GM23338 (cell line): ENCODE data around the gene DPM1. TPM values are rescaled to one million over a fixed set of nuclear protein-coding genes. Genes with fewer than 3 reads are reported as not detected.

Source experiments
- ATAC-seq: fragments of 200-7000 bp; cut with Tn5 transposase; 3 replicates; pipeline ENCODE4 v1.9.1; 2020
- DNase-seq: peaks from one replicate; pipeline ENCODE4 v3.0.0-alpha.2; 2015; ENCODE audit warnings: low spot score
- H2AFZ ChIP-seq: fragments of 200-600 bp; sonication (generic); 2 replicates; pipeline ENCODE4 v1.8.0; 2016; ENCODE audit warnings: antibody characterized with exemption, mild to moderate bottlenecking, moderate library complexity
- H3F3A ChIP-seq: fragments of 200-600 bp; sonication (generic); replicated peaks from 2 replicates; pipeline ENCODE4 v1.8.0; 2017; ENCODE audit warnings: antibody characterized with exemption, mixed run types, low read depth
- H3K27ac ChIP-seq: fragments of 200-600 bp; sonication (generic); 2 replicates; pipeline ENCODE4 v1.6.1; 2016; ENCODE audit warnings: low read depth
- H3K27me3 ChIP-seq: fragments of 200-600 bp; sonication (generic); 2 replicates; pipeline ENCODE4 v1.8.0; 2016; ENCODE audit warnings: mild to moderate bottlenecking, mixed run types, moderate library complexity; ENCODE audit not compliant: insufficient read depth
- H3K36me3 ChIP-seq: fragments of 200-600 bp; sonication (generic); 2 replicates; pipeline ENCODE4 v1.8.0; 2016; ENCODE audit warnings: mild to moderate bottlenecking; ENCODE audit not compliant: insufficient read depth
- H3K4me1 ChIP-seq: fragments of 200-600 bp; sonication (generic); 2 replicates; pipeline ENCODE4 v1.8.0; 2016; ENCODE audit warnings: mild to moderate bottlenecking, moderate library complexity; ENCODE audit not compliant: insufficient read depth
- H3K4me2 ChIP-seq: fragments of 200-600 bp; sonication (generic); 2 replicates; pipeline ENCODE4 v1.7.1; 2017; ENCODE audit warnings: mixed run types
- H3K4me3 ChIP-seq: fragments of 200-600 bp; sonication (generic); 2 replicates; pipeline ENCODE4 v1.6.1; 2016; ENCODE audit warnings: mixed run types
- H3K79me2 ChIP-seq: fragments of 200-600 bp; sonication (generic); replicated peaks from 2 replicates; pipeline ENCODE4 v1.8.0; 2017; ENCODE audit warnings: mild to moderate bottlenecking; ENCODE audit not compliant: insufficient read depth
- H3K9me2 ChIP-seq: fragments of 200-600 bp; sonication (generic); 2 replicates; pipeline ENCODE4 v1.8.0; 2017; ENCODE audit not compliant: insufficient read depth
- H4K20me1 ChIP-seq: fragments of 200-600 bp; sonication (generic); replicated peaks from 2 replicates; pipeline ENCODE4 v1.8.0; 2017; ENCODE audit warnings: mild to moderate bottlenecking; ENCODE audit not compliant: insufficient read depth
- H3K27ac Mint-ChIP-seq: 2 replicates; pipeline ENCODE4 v1.8.0; 2020; ENCODE audit warnings: inconsistent platforms, mild to moderate bottlenecking, moderate library complexity, mixed read lengths
- H3K27me3 Mint-ChIP-seq: 3 replicates; pipeline ENCODE4 v1.8.0; 2022; ENCODE audit warnings: low read depth, mild to moderate bottlenecking, moderate library complexity, mixed read lengths, inconsistent platforms; ENCODE audit not compliant: insufficient read depth, poor library complexity
- H3K36me3 Mint-ChIP-seq: 3 replicates; pipeline ENCODE4 v1.8.0; 2021; ENCODE audit warnings: low read depth, mild to moderate bottlenecking, inconsistent platforms, moderate library complexity, mixed read lengths
- H3K4me1 Mint-ChIP-seq: 3 replicates; pipeline ENCODE4 v1.8.0; 2020; ENCODE audit warnings: mild to moderate bottlenecking, inconsistent platforms, mixed read lengths
- H3K4me3 Mint-ChIP-seq: 3 replicates; pipeline ENCODE4 v1.8.0; 2021; ENCODE audit warnings: moderate library complexity, mild to moderate bottlenecking, inconsistent platforms, mixed read lengths
- H3K9me3 Mint-ChIP-seq: 3 replicates; pipeline ENCODE4 v1.8.0; 2020; ENCODE audit warnings: moderate library complexity, mild to moderate bottlenecking, inconsistent platforms, mixed read lengths
- CTCF ChIP-seq, 2 experiments: fragments of 200-600 bp in 1 of 2; sonication (generic) in 1 of 2; conservative IDR thresholded peaks; 2 replicates each; pipeline versions ENCODE4 v1.5.1 to v1.6.1; 2016 to 2017; ENCODE audit warnings: antibody characterized with exemption in 2 of 2, low read depth in 2 of 2, mild to moderate bottlenecking in 2 of 2, moderate library complexity in 1 of 2
- EZH2phosphoT487 ChIP-seq: fragments of 200-600 bp; sonication (generic); IDR thresholded peaks from one replicate; pipeline ENCODE4 v1.8.1; 2018; ENCODE audit warnings: antibody characterized with exemption; ENCODE audit not compliant: unreplicated experiment
- JUNB ChIP-seq: IDR thresholded peaks from one replicate; pipeline ENCODE4 v1.6.1; 2016; ENCODE audit warnings: antibody characterized with exemption; ENCODE audit not compliant: unreplicated experiment
- NANOG ChIP-seq: IDR thresholded peaks from 2 replicates; pipeline ENCODE4 v1.6.1; 2016; ENCODE audit warnings: antibody characterized with exemption, borderline replicate concordance
- POLR2AphosphoS5 ChIP-seq: IDR thresholded peaks from 2 replicates; pipeline ENCODE4 v1.6.1; 2016; ENCODE audit warnings: antibody characterized with exemption, low read depth
- REST ChIP-seq: IDR thresholded peaks from one replicate; pipeline ENCODE4 v1.6.1; 2018; ENCODE audit warnings: antibody characterized with exemption; ENCODE audit not compliant: unreplicated experiment
- STAT1 ChIP-seq: IDR thresholded peaks from one replicate; pipeline ENCODE4 v1.6.1; 2016; ENCODE audit warnings: antibody characterized with exemption; ENCODE audit not compliant: unreplicated experiment
- ZNF114 ChIP-seq: fragments of 250-450 bp; sonication (Bioruptor Pico); IDR thresholded peaks from 2 replicates; pipeline ENCODE4 v1.5.0; 2020; ENCODE audit warnings: mild to moderate bottlenecking, moderate library complexity
- polyA plus RNA-seq: library from polyadenylated mRNA; unstranded; fragments of >200 nt; fragmentation: Nextera tagmentation; extraction: Ambion mirVana; gene quantifications from 2 replicates; pipeline ENCODE4 v1.2.1, GENCODE V29; 2016
- total RNA-seq: library from RNA; depleted of rRNA; stranded (reverse); fragments of >200 nt; shearing (Covaris generic); gene quantifications from 2 replicates; pipeline ENCODE4 v1.2.3, GENCODE V29; 2014
- TF ChIP-seq, protein P1 (sequence below): IDR thresholded peaks from 2 replicates; pipeline ENCODE4 v1.6.1; 2016; ENCODE audit warnings: antibody characterized with exemption

The DPM1 gene
- total and polyA plus RNA-seq, 2 experiments from 2014 or later: 71.7 to 130 TPM

- H3K4me3 ChIP-seq: no peak overlapping the region
- H3K27me3 ChIP-seq: no peaks in the 10 kb centered on the region
- H3K9me3 Mint-ChIP-seq: peaks cover 6% of the 10 kb centered on the region; the same call in 2 of the 3 replicates
- H3K4me3 Mint-ChIP-seq: no peak overlapping the region
- H3K36me3 ChIP-seq: no peaks in the 10 kb centered on the region
- peaks cover 12% of the 10 kb centered on the region; the same call in 1 of the 2 replicates for H3K4me1 ChIP-seq
- H3K9me2 ChIP-seq: no peaks in the 10 kb centered on the region
- H3K4me2 ChIP-seq: no peak overlapping the region
- no peak for DNase-seq
- TF ChIP-seq CTCF (conservative IDR thresholded peaks at IDR 0.05; ENCODE audit: low read depth in 2 of 2): no peak
- TF ChIP-seq REST: no peak
- TF ChIP-seq, protein P1, sequence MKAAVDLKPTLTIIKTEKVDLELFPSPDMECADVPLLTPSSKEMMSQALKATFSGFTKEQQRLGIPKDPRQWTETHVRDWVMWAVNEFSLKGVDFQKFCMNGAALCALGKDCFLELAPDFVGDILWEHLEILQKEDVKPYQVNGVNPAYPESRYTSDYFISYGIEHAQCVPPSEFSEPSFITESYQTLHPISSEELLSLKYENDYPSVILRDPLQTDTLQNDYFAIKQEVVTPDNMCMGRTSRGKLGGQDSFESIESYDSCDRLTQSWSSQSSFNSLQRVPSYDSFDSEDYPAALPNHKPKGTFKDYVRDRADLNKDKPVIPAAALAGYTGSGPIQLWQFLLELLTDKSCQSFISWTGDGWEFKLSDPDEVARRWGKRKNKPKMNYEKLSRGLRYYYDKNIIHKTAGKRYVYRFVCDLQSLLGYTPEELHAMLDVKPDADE: no peak
- TF ChIP-seq STAT1: no peak
- TF ChIP-seq EZH2phosphoT487: no peak
- TF ChIP-seq JUNB: no peak
- no peak for TF ChIP-seq POLR2AphosphoS5
- TF ChIP-seq NANOG: no peak
- no peak for TF ChIP-seq ZNF114
- H3K4me1 Mint-ChIP-seq: peaks cover 27% of the 10 kb centered on the region
- H3K79me2 ChIP-seq: no peaks in the 10 kb centered on the region
- H3K27ac ChIP-seq: no peak overlapping the region
- 0 out of 2 replicates have a peak, but pooled peaks cover 3% of the 10 kb centered on the region for H3F3A ChIP-seq
- H4K20me1 ChIP-seq: no peaks in the 10 kb centered on the region
- no peaks in the 10 kb centered on the region for H3K36me3 Mint-ChIP-seq
- no peak overlapping the region for H3K27ac Mint-ChIP-seq
- no peak overlapping the region for H2AFZ ChIP-seq
- ATAC-seq: no peak
- peaks cover 23% of the 10 kb centered on the region for H3K27me3 Mint-ChIP-seq
Measured at GRCh38 chr20:50993876-50994275, 35.5 kb upstream of the DPM1 start.
